ENCODE measurements around the gene IL19.
"Not testable (repeated sequence)": the region's sequence is repeated elsewhere in the genome, so short reads cannot be mapped to it uniquely, and the experiment has no call there.

Gene IL19

DNA sequence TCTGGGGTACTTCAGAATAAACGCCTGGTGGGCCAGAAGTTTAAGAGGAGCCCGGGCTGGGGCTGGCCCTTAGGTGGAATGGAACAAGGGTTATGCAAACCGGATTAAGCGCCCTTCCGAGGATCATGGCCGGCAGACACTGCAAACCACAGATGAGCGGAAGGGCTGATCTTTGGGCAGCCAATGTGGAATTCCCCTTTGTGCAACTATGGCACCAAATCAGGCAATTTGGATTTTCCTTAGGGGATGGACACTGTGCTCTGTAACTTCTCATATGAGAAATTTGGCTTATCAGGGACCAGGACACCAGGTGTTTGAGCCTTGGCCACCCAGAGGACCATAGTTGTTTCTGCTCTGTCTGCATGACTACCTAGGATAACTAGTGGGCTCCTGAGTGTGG is 7.5 kb downstream of the IL19 start:
- no peak for DNase-seq

DNA sequence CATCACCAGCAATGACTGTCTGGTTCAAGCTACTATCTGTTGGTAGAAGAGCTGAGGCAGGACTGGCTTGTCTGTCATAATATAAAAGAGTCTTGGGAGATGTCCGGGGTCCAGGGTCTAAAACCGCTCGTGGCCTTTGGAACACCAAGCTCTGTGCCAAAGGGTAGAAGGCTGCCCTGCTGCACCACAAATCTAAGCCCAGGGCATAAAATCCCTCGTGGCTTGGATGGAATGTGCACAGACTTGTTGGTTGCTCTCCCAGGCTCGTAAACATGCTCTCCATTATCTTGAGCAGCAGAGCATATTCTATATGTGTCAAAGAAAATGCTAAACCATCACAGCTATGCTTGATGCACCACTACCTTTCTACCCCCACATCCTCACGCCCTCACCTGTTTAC is 8.3 kb downstream of the IL19 start:
- not testable (repeated sequence) for DNase-seq

DNA sequence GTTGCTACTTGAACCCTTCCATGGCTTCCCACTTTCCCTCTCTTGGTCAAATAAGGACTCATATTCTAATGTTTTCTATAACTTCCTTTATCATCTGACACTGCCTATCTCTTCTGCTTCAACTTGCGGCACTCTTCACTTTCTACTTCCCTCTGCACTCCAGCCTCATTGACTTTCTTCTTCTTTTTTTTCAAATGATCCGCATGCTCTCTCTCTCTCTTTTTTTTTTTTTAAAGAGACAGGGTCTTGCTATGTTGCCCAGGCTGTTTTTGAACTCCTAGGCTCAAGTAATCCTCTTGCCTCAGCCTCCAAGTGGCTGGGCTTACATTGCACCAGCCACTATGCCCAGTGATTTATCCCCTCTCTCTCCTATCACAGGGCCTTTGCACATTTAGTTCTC is 9.1 kb downstream of the IL19 start:
- no peak for DNase-seq

DNA sequence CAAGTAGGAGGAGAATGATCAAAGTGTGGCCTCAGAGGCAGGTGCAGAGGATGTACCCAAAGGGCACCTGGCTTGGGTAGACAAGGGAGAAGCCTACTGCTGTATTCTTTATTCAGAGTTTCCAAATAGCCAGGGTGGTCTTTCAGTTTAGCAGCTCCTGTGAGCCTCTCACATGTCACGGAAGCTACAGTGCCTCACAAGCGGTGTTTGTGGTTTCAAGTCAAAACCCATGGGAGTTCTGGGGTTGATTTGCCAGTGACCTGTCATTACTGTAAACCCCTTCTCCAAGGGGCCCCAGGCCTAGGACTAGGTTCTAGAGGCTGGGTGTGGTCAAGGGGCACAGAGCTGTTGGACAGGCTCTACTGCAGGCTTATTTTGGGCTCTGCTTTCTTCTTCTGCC is 11.9 kb downstream of the IL19 start:
- DNase-seq, result no peak

DNA sequence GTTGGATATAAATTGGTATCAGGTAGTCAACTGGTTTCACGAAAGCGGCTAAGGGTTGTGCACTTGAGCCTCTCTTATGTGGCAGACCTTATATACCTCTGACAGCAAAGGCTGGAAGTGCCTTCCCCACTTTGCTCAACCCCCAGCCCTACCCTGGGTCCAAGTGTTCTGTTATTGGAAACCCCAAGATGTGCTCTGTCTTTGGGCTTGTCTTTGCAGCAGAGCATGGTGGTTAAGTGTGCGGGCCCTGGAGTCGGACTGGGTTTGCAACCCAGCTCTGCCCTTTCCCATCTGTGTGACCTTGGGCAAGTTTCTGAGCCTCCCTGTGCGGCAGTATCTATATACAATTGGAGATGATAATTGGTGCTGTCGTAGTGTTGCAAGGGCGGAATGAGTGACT is 12.9 kb downstream of the IL19 start:
- no peak for DNase-seq

DNA sequence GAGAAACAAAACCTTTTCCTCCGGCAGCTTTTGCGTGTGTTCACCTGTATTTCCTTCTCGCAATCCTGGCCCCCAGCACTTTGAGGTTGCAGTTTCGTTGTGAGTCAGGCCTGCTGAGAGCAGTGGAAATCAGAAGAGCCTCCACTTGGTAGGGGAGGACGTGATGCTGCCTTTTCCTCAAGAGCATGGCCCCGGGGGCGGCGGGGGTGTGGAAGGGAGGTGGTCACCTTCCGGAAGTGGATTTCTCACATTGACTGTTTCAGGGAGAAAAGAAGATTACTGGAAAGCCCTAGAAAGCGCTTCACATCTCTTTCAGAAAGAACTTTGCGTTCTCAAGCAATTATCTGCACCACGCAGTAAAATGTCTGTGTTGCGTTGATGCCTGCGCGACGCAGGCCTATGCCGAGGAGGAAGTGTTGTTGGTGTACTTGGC is 13.9 kb downstream of the IL19 start:
- DNase-seq, result no peak

DNA sequence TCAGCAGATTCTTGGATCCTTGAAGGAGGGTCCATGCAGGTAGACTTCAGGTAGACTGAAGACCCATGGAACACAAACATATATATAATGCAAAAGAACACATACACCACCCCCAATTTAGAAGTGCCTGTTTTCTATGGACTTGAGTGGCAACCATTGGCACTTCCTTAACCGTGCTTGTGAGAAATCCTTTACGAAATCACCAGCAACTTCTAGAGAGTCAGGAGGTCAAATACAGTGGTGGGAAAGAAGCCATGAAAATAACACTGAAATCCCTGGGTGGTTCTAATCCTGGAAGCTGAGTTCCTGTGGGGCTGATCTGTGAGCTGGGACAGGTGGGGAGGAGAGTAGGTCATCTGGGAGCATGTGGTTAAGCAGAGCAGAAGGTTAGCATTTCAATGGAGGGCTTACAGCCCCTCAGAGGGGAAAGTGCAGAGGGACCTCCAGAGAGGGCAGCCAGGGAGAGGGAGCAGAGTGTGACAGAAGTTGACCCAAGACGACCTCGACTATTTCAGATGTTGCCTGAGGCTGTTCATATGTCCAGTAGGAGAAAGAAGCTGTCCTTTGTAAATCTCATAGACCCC is 14.7 kb downstream of the IL19 start:
- DNase-seq, result no peak

DNA sequence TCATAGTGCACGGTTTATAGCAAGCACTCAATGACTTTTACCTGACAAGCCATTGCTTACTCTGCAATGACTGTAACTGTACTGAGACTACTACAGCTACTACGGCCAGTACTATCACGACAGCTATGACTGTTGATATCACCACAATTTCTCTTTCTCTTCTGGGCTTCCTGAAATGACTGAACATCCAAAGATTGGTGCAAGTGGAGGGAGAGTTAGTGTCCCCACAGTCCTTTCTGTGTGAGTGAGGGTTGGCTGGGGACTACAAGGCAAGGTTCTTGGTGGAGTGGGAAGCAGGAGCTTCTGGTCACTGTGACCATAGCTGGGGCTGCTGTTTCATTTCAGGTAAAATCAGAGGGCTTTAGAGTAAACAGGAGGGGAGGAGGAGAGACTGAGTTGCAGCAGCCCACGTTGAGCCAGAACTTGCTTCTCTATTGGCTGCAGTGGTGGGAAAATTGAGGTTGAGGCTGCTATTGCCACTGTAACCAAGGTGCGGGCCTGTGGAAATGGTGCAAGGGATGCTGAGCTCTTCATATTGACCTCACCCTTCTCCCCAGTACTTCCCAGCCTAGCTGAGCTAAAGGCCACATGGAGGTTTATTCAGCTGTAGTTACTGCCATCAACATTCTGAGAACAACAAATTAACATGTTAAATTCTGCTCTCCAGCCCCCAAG is 15.8 kb downstream of the IL19 start:
- no peak for DNase-seq

DNA sequence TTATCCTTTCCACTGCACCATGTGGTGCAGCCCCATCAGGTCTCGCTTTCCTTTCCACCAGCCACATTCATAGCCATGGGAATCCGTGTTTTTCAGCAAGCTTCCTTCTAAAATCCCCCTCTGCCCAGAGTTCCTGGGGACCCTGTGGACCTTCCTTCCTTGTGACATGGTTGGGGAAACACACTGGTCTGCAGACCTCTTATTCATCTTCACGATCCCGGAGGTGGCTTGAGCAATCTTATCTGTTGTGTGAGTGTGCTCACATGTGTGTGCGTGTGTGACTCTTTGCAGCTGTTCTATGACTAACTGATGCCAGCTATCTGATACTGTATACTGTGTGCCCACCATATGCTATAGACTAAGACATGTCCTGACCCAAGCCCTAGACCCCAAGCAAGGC is 17.3 kb downstream of the IL19 start:
- DNase-seq, result no peak

DNA sequence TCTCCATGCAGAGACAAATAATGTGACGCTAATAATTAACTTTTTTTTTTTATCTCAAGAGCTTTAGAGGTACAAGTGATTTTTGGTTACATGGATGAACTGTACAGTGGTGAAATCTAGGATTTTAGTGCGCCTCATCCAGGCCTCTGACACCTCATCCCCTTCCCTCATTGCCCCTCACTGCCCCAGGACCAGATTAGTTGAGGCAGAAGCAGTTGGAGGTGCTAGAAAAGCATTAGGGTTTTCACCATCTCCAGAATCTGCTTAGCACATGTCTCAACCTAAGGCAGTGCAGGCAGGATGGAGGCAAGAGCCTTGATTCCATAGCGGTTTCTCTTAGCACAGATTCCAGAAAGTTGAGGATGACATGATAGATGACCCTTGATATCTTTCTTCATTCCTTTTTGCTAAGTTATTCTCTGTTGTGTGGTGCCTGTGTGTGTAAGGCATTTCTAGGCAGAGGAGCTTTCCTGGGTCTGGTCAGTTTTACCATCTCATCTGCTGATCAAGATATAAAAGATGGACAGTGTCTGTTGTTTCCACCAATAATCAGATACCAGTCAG is 18.0 kb downstream of the IL19 start:
- no peak for DNase-seq

DNA sequence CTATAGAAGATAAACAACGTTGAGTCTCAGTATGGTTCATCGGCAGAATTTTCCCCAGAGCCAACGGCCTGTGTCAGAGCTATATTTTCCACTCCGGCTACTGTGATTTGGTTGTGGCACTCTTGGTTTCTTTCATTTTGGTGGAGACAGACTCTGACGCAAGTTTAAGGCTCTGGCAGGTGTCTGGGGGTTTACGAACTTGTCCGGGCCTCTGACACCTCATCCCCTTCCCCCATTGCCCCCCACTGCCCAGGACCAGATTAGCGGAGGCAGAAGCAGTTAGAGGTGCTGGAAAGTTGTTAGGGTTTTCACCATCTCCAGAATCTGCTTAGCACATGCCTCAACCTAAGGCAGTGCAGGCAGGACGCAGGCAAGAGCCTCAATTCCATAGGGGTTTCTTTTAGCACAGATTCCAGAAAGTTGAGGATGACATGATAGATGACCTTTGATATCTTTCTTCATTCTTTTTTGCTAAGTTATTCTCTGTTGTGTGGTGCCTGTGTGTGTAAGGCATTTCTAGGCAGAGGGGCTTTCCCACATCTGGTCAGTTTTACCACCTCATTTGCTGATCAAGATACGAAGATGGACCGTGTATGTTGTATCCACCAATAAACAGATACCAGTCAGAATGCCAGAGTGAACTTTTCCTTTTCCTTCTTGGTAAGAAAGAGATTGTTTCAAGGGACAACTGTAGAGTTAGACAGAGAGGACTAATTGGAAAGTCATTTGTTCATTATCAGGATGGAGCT is 20.1 kb downstream of the IL19 start:
- DNase-seq, result no peak

DNA sequence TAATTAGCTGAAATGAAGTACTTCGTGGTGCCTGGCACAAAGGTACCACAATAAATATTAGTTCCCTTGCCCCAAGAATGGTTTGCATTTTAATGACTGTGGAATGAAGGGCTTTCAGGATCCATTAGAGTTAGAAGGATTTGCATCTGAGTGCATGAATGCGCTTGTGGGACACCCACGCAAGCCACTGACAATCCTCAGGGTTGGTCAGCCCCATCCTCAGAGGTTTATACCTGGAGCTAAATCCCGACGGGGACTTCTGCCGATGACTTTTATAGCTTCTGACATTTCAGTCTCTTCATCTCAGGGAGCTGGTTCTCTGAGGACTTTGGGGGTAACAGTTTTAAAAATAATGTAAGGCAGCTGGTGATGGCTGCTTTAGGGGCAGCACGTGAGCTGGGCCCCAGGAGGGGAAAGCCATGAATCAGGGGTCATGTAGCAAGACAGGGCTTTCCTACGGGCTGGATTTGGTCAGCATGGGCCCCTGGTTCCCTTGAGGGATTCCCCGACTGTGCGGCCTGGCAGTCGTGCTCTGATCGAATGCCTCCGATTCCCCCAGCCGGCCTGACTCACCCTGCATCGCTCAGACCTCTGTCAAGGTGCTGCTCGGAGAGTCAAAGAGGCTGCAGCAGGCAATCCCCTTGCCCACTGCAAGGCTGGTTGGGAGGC is 22.5 kb downstream of the IL19 start:
- no peak for DNase-seq

DNA sequence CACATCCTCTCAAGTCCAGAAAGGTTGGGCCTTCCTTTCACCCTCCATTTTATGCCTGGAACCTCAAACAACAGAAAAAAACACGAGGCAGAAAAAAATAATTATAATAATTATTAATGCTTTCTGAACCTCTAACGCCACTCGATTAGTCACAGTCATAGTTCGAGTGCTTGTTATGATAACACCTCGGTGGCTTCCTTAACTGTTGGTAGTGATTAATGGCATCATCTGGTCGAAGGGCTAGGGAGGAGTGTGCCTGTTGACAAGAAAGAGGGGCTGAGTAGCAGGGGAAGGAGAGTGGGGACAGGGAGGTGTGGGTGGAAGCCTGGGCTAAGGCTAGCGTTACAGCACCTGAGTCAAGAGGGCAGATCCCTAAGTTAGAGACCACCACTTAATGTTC is 23.0 kb downstream of the IL19 start:
- no peak for DNase-seq

DNA sequence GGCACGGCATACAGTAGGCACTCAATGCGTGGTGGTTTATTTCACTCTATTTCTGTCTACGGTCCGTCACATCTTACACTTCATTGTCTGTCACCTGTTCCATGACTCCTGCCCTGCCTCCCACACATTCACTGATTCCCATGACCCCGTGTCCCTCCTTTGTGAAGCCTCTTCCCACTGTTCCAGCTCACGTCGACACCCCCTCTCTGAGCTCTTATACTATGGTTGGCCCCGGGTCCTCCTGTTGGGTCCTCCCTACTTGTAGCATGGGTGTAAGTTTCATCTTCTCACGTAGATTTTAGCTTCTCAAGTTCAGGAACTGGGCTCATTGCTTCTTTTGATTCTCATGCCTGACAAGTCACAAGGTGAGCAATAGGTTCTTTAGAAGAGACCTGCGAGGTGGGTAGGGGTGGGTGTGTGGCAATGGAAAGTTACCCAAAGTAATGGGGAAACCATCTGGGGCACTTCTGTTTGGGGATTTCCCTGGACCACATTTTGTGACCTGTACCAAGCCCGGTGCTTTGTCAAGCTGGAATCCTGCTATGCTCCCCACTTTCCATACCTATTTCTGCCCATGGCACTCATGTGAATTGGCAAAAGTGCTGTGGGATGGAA is 23.8 kb downstream of the IL19 start:
- no peak for DNase-seq

DNA sequence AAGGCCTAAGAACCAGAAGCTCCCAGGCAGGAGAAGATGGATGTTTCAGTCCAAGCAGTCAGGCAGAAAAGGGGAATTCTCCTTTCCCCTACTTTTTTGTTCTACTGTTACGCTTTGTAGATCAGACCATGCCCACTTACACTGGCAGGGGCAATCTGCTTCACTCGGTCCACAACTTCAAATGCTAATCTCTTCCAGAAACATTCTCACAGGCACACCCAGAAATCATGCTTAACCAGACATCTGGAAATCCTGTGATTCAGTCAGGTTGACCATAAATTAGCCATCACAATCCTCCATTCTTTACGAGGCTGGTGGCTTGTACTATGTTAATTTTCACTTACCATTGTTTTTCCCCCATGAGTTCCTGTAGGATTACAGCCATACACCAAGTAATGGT is 25.5 kb downstream of the IL19 start:
- DNase-seq, result no peak

DNA sequence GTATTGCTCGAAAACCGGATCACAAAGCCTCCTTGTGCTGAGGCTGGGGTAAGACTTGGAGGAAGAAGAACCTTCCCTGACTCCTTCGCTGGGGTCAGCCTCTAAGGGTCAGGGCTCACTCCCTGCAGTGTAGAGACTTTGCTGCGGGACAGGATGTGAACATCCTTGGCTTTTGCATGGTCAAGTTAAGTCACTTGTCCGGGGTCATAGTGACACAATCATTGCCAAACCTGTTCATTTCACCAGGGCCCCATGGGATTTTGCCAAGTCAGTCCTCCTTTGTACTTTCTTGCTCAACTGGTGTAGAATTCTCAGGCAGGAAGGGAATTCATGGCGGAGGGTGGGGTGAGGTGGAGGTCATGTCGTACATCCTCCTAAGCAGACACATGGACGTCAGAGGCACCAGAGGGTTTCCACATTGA is 26.4 kb downstream of the IL19 start:
- no peak for DNase-seq

DNA sequence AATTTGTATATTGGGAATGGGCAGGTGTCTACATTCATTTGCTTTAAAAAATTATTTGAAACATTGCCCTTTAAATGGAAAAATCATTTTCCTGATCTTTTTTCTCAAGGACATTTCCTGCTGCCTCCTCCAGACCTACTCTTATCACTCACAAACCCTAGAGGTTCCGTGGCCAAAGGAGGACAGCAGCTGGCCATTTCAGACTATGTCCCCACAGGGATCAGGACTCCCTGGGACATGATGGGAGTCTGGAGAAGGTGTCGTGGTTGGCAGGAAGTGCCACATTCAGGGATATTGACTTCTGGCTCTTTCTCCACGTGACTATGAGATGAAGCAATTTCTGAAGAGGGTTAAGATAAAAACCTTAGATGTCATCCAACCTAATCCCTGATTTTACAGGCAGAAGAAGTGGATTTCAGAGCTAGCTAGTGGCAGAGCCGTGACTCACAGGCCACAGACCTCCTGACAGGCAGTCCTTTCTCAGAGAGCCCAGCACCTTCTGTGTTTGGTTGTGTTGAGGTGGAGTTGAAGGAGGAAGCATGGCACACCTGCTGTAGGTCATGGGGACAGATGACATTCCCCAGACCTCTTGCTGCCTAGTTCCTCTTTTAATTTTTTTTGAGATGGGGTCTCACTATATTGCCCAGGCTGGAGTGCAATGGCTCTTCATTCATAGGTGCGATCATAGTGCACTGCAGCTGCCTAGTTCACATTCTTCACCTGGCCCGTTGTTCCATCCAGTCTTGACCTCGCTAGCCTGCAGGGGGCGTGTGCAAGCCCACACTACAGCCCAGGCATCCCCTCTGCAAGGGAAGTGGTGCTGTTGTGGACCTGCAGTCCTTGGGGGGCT is 27.2 kb downstream of the IL19 start:
- DNase-seq, result peak; percentile 9

DNA sequence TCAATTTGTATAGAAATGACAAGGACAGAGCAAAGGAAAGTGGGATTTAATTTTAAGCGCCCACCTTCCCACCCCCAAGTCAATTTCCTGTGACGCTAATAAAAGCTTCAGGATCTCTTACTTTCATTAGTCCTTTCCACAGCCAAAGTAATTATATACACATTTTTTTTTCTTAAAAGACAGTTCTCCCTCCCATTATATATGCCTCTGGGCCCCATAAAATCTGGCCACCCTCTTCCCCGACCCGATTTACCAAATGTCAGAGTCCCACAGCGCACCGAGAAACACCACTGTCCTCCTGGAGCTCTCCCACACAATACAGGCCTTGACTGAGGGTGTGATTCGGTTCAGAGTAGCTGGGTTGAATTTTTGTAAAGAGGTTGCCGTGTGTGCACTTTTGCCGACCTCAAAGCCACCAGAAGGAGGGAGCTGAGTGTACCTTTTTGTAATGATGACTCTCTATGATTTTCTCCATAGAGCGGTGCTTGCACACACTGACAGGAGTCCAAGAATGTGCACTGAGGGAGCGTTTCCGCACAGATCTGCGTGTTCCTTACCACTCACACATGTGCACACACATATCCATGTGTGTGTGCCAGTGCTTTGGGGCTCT is 27.9 kb downstream of the IL19 start:
- DNase-seq, result no peak

DNA sequence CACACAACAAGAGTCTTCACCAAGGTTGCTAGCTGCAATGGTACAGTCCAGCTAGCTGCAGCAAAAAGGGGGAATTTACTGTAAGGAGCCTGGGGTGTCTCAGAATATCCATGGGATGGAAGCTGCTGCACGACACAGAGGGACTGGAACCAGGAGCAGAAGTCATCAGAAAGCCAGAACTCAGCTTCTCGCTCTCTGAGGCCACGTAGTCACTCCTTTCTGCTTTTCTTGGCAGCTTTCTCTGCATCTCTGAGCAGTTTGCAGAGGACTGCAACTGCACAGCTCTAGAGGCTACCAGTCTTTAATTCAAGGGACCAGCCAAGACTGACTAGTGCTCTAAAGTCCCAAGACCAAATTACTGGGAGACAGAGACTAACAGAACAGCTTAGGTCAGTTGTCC is 28.7 kb downstream of the IL19 start:
- no peak for DNase-seq

DNA sequence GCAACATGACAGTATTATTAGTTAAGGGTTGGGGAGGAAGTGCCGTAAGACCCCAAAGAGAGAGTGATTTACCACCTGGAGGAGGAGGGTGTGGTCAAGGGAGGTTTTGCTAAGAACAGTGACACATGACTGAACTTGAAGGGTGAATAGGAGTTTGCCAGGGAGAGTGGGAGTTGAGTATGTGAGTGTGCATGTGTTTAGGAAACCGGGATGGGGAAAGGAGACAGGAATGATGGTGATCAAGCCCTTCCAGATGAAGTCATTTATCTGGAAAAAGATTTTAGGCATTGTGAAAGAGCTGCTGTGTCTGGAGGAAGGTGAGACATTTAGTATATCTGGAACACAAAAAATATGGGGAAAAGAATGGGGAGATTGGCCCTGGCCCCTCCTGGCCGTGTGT is 29.8 kb downstream of the IL19 start:
- DNase-seq, result no peak

DNA sequence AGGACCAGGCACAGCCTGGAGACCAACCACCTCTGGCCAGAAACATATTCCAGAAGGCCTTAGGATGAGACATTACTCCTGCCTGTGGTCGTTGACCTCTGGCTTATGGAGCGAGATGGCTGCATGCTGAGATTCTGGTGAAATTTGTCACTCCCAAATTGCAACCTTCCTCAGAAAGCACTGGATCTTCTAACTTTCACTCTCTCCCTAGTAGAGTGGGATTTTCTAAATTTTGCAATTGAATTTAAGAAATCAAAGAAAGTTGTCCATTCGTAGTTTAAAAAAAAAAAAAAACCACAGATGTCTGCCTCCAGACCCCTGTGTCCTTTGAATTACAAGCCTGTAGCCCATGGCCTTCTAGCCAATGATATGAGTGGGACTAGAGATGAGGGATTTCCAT is 30.3 kb downstream of the IL19 start:
- no peak for DNase-seq

DNA sequence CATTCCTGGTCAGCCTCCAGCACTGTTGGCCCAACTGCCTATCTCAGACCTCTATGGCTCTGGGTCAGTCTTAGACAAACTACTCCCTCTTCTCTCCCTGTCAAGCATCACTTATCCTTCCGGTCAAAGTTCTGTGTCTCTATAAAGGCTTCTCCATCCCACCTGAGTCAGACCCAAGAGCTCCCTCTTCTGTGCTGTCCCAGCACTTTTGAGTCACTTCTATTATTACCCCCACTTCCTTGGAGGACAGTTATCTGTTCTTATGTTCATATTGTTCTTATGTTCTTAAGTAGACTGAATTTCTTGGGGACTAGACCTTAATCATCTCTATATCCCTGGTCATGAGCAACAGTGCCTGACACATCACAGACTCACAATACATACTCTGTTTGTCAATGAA is 30.9 kb downstream of the IL19 start:
- no peak for DNase-seq

Data from NCI-H1092 treated with DMSO at 0.1 percent for 48 hours (cell line).